Keratinocyte (primary cell): ENCODE measurements around the gene LRRFIP2.

ENCODE experiments used
- EZH2 ChIP-seq: IDR thresholded peaks from one replicate; pipeline ENCODE4 v1.6.1; 2012; ENCODE audit warnings: inconsistent platforms, mild to moderate bottlenecking, low read length, moderate library complexity
- TF ChIP-seq, protein P1 (sequence below), 3 experiments: IDR thresholded peaks in 1 of 3; conservative IDR thresholded peaks in 1 of 3; optimal IDR thresholded peaks in 1 of 3; 2 replicates in 2 of 3; 3 replicates in 1 of 3; pipeline versions ENCODE3 to v1.5.1; 2011; ENCODE audit warnings: low read length in 3 of 3, mild to moderate bottlenecking in 3 of 3, moderate library complexity in 2 of 3, control low read depth in 1 of 3, inconsistent platforms in 1 of 3; ENCODE audit not compliant: insufficient read depth in 2 of 3; ENCODE audit errors: extremely low read depth in 1 of 3

DNA sequence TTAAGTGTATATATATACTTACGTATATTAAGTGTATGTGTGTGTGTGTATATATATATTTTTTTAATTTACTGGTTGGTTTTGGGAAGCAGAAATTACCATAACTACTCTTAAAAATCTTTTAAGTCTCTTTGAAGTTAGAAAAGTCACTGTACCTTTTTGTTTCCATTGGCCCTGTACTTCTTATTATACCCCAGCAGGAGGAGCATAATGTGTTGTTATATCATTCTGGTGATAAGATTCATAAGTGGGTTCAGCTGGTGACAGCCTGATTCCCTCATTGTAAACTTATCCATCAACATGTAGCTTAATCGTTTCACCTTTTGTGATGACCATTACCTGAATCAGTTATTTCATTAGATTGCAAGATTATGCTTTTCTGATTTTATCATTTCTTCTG lies 150.3 kb downstream of the LRRFIP2 start:
- TF ChIP-seq EZH2 = no peak
- TF ChIP-seq, protein P1, sequence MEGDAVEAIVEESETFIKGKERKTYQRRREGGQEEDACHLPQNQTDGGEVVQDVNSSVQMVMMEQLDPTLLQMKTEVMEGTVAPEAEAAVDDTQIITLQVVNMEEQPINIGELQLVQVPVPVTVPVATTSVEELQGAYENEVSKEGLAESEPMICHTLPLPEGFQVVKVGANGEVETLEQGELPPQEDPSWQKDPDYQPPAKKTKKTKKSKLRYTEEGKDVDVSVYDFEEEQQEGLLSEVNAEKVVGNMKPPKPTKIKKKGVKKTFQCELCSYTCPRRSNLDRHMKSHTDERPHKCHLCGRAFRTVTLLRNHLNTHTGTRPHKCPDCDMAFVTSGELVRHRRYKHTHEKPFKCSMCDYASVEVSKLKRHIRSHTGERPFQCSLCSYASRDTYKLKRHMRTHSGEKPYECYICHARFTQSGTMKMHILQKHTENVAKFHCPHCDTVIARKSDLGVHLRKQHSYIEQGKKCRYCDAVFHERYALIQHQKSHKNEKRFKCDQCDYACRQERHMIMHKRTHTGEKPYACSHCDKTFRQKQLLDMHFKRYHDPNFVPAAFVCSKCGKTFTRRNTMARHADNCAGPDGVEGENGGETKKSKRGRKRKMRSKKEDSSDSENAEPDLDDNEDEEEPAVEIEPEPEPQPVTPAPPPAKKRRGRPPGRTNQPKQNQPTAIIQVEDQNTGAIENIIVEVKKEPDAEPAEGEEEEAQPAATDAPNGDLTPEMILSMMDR (optimal IDR thresholded peaks at IDR 0.05 in 1 of 3, IDR thresholded peaks at IDR 0.05 in 1 of 3, conservative IDR thresholded peaks at IDR 0.05 in 1 of 3; ENCODE audit: extremely low read depth in 1 of 3, insufficient read depth in 2 of 3, low read length in 3 of 3) = peak in 1 of 3 experiments; percentile 30
